ENCODE measurements around the gene NEO1.
A peak's percentile ranks its signal among the peaks of the same experiment; 100 is the strongest.

The NEO1 gene

GRCh38 chr15:73282567-73283365, 230.5 kb downstream of the NEO1 start:
- H3K27ac ChIP-seq, result no peak overlapping the region
- TF ChIP-seq CTCF (IDR thresholded peaks at IDR 0.05; ENCODE audit: low read depth, low read length, missing control alignments), result no peak
- no peak for DNase-seq
- no peaks in the 10 kb centered on the region for H3K36me3 ChIP-seq (replicated peaks)
- no peaks in the 10 kb centered on the region for H3K27me3 ChIP-seq (replicated peaks)
- H3K4me3 ChIP-seq (ENCODE audit: low read depth, low read length), result no peak overlapping the region
- in situ Hi-C loops (cut with HindIII; ENCODE audit: low pct_ligation_motif_present, low sequenced_read_pairs), result no loop called here

- Histone ChIP-seq H3K27me3 (replicated peaks) (no peaks in the 10 kb centered on the region), H3K27ac (no peak overlapping the region), H3K36me3 (replicated peaks) (no peaks in the 10 kb centered on the region), H3K4me3 (ENCODE audit: low read depth, low read length) (no peak overlapping the region)
- TF ChIP-seq CTCF (IDR thresholded peaks at IDR 0.05; ENCODE audit: low read depth, low read length, missing control alignments), result no peak
- in situ Hi-C loops (cut with HindIII; ENCODE audit: low pct_ligation_motif_present, low sequenced_read_pairs), result no loop called here
- no peak for DNase-seq
Observed at GRCh38 chr15:73283366-73283962, 231.2 kb downstream of the NEO1 start.

- Histone ChIP-seq H3K27ac (no peak overlapping the region), H3K27me3 (replicated peaks) (no peaks in the 10 kb centered on the region), H3K4me3 (ENCODE audit: low read depth, low read length) (no peak overlapping the region), H3K36me3 (replicated peaks) (no peaks in the 10 kb centered on the region)
- in situ Hi-C loops (cut with HindIII; ENCODE audit: low pct_ligation_motif_present, low sequenced_read_pairs), result no loop called here
- no peak for DNase-seq
- peak; percentile 22 for TF ChIP-seq CTCF (IDR thresholded peaks at IDR 0.05; ENCODE audit: low read depth, low read length, missing control alignments)
Observed at GRCh38 chr15:73284090-73284716, 231.9 kb downstream of the NEO1 start.

- Histone ChIP-seq H3K36me3 (replicated peaks) (no peaks in the 10 kb centered on the region), H3K4me3 (ENCODE audit: low read depth, low read length) (no peak overlapping the region), H3K27me3 (replicated peaks) (no peaks in the 10 kb centered on the region), H3K27ac (no peak overlapping the region)
- DNase-seq, result peak; percentile 6
- in situ Hi-C loops (cut with HindIII; ENCODE audit: low pct_ligation_motif_present, low sequenced_read_pairs), result no loop called here
- no peak for TF ChIP-seq CTCF (IDR thresholded peaks at IDR 0.05; ENCODE audit: low read depth, low read length, missing control alignments)
Observed at GRCh38 chr15:73286311-73286710, 234.0 kb downstream of the NEO1 start.

GRCh38 chr15:73287019-73287418, 234.8 kb downstream of the NEO1 start:
- no peak for DNase-seq
- no peaks in the 10 kb centered on the region for H3K27me3 ChIP-seq (replicated peaks)
- no peak for TF ChIP-seq CTCF (IDR thresholded peaks at IDR 0.05; ENCODE audit: low read depth, low read length, missing control alignments)
- H3K36me3 ChIP-seq (replicated peaks), result no peaks in the 10 kb centered on the region
- no peak overlapping the region for H3K27ac ChIP-seq
- no peak overlapping the region for H3K4me3 ChIP-seq (ENCODE audit: low read depth, low read length)
- in situ Hi-C loops (cut with HindIII; ENCODE audit: low pct_ligation_motif_present, low sequenced_read_pairs), result no loop called here
